Measurements from ENCODE around the gene HDAC4.

The HDAC4 gene

GRCh38 chr2:239161711-239162140 is 239.1 kb downstream of the HDAC4 start:
- ATAC-seq, result no peak

GRCh38 chr2:239160226-239161143 is 240.3 kb downstream of the HDAC4 start:
- no peak for ATAC-seq

GRCh38 chr2:239159476-239159911 is 241.3 kb downstream of the HDAC4 start:
- no peak for ATAC-seq

- no peak for ATAC-seq
These were observed 242.0 kb downstream of the HDAC4 start for GRCh38 chr2:239158641-239159475.

- ATAC-seq, result no peak
These were observed 243.0 kb downstream of the HDAC4 start for GRCh38 chr2:239157771-239158170.

GRCh38 chr2:239157269-239157668 is 243.6 kb downstream of the HDAC4 start:
- ATAC-seq, result no peak

GRCh38 chr2:239156516-239157265 is 244.1 kb downstream of the HDAC4 start:
- no peak for ATAC-seq

- no peak for ATAC-seq
These were observed 244.9 kb downstream of the HDAC4 start for GRCh38 chr2:239155806-239156480.

GRCh38 chr2:239154971-239155805 is 245.6 kb downstream of the HDAC4 start:
- ATAC-seq, result no peak

GRCh38 chr2:239153806-239154591 is 246.8 kb downstream of the HDAC4 start:
- ATAC-seq, result no peak

GRCh38 chr2:239152916-239153305 is 247.9 kb downstream of the HDAC4 start:
- ATAC-seq, result no peak

- ATAC-seq, result no peak
These were observed 248.4 kb downstream of the HDAC4 start for GRCh38 chr2:239152239-239152915.

- ATAC-seq, result no peak
These were observed 249.4 kb downstream of the HDAC4 start for GRCh38 chr2:239151201-239152131.

GRCh38 chr2:239150125-239151011 is 250.5 kb downstream of the HDAC4 start:
- peak; percentile 36 to 44 for ATAC-seq

- ATAC-seq, result no peak
These were observed 251.3 kb downstream of the HDAC4 start for GRCh38 chr2:239149501-239149900.

GRCh38 chr2:239148495-239149200 is 252.2 kb downstream of the HDAC4 start:
- no peak for ATAC-seq

GRCh38 chr2:239147376-239147775 is 253.4 kb downstream of the HDAC4 start:
- no peak for ATAC-seq

Data from activated CD4-positive, CD25-positive, alpha-beta regulatory T cell treated with anti-CD3 and anti-CD28 coated beads, Interleukin-2, amount 50 U/mL, for 24 hours (primary cell).